Stomach (tissue), 9 donors: Measurements from ENCODE around the gene CPLANE1. TPM values are rescaled to one million over a fixed set of nuclear protein-coding genes. Genes with fewer than 3 reads are reported as not detected.

ENCODE experiments used
- DNase-seq, 2 donors: peaks; one replicate each; pipeline versions ENCODE4 v3.0.0 to v3.0.0-alpha.2; 2013 to 2019
- H3K27ac ChIP-seq, 5 donors: fragments of 200-600 bp in 4 of 5; sonication (generic) in 4 of 5; one replicate each; pipeline ENCODE4 v1.5.1; 2013 to 2019; ENCODE audit warnings: mild to moderate bottlenecking in 1 of 5, moderate library complexity in 1 of 5
- H3K27me3 ChIP-seq, 3 donors: fragments of 200-600 bp; sonication (generic); one replicate each; pipeline ENCODE4 v1.5.1; 2017 to 2019; ENCODE audit warnings: mixed run types in 1 of 3
- H3K36me3 ChIP-seq, 4 donors: fragments of 200-600 bp; sonication (generic); 1 replicate in 3 of 4; 2 replicates in 1 of 4; pipeline ENCODE4 v1.5.1; 2016 to 2019
- H3K4me1 ChIP-seq, 4 donors: fragments of 200-600 bp; sonication (generic); one replicate each; pipeline ENCODE4 v1.5.1; 2016 to 2019
- H3K4me3 ChIP-seq, 4 donors: fragments of 200-600 bp; sonication (generic) in 3 of 4; one replicate each; pipeline ENCODE4 v1.5.1; 2016 to 2019; ENCODE audit warnings: mild to moderate bottlenecking in 1 of 4
- H3K9me3 ChIP-seq, 4 donors: fragments of 200-600 bp; sonication (generic); one replicate each; pipeline ENCODE4 v1.5.1; 2016 to 2019
- CTCF ChIP-seq, 7 experiments: fragments of 450-650 bp in 4 of 7; fragments of 200-600 bp in 3 of 7; sonication (generic) in 3 of 7; IDR thresholded peaks; one replicate each; pipeline ENCODE4 v1.5.1; 2016 to 2019; ENCODE audit warnings: antibody characterized with exemption in 7 of 7, control low read depth in 2 of 7, mild to moderate bottlenecking in 1 of 7
- EP300 ChIP-seq: sonication (generic); formaldehyde crosslinking; IDR thresholded peaks from one replicate; pipeline ENCODE4 v1.6.1; 2017; ENCODE audit warnings: antibody characterized with exemption
- POLR2A ChIP-seq, 4 donors: fragments of 450-650 bp; IDR thresholded peaks; one replicate each; pipeline ENCODE4 v1.6.1; 2016; ENCODE audit warnings: antibody characterized with exemption in 4 of 4, control low read depth in 2 of 4, mild to moderate bottlenecking in 1 of 4, moderate library complexity in 1 of 4
- POLR2AphosphoS5 ChIP-seq, 3 donors: sonication (generic); formaldehyde crosslinking; IDR thresholded peaks; one replicate each; pipeline ENCODE4 v1.6.1; 2016; ENCODE audit warnings: antibody characterized with exemption in 3 of 3
- WGBS, 5 donors: extraction: QIAGEN DNeasy Blood & Tissue Kit in 3 of 5; methylation state at CpG; one replicate each; pipeline versions ENCODE4 v1.1.5 to v1.1.7; 2013 to 2018; 5-methylcytosine and 5-hydroxymethylcytosine counted together
- intact Hi-C: fragments of 100-400 bp; cut with DNase I; formaldehyde crosslinking; loops from one replicate; pipeline ENCODE4 v1.15.1; 2023; ENCODE audit warnings: low total_unique reads
- polyA plus RNA-seq, 3 donors: library from polyadenylated mRNA; stranded (reverse); fragments of 200-250 nt; gene quantifications; one replicate each; pipeline ENCODE4 v1.2.3, GENCODE V29; 2013
- small RNA-seq, 4 donors: library from RNA; depleted of rRNA; stranded (forward); fragments of <200 nt; gene quantifications; one replicate each; pipeline ENCODE3, GENCODE V24; 2016
- total RNA-seq, 5 donors: library from RNA; depleted of rRNA; stranded (reverse); fragments of >200 nt; gene quantifications; one replicate each; pipeline versions ENCODE4 v1.1.0 to v1.2.3, GENCODE V29; 2014 to 2016
- donor health status: healthy with polysubstance abuse.
- donor health status: Bipolar disorder and iron deficiency.
- donor health status: healthy.

The CPLANE1 gene
- total and polyA plus RNA-seq, 8 donors: 1.2 to 53.2 (median 13.3) TPM

DNA sequence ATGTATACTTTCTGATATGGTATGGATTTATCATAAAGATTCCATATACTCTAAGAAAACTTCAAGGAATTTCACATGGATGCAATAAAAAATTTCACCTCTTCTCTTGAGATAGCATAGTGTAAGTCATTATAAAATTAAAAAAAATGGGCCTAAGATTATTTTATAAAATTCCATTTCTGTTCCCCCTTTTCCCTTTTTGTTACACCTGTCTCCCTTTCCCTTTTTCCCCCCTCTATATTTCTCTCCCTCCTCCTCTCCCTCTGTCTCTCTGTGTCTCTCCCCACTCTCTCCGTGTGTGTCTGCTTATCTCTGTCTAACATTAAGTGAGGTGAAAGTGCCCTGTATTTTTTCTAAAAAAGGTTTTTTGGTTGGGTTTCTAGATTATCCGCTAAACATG is 192.4 kb downstream of the CPLANE1 start:
- no peak for DNase-seq
- WGBS, 5 donors: 76 to 85% (median 79%) methylated on average over 2 of the region's 2 CpGs
- TF ChIP-seq POLR2A (IDR thresholded peaks at IDR 0.05) (no peak), CTCF (IDR thresholded peaks at IDR 0.05) (no peak), EP300 (no peak), POLR2AphosphoS5 (IDR thresholded peaks at IDR 0.05) (no peak)
- Histone ChIP-seq H3K27ac (no peak overlapping the region), H3K9me3 (no peaks in the 10 kb centered on the region), H3K4me1 (no peaks in the 10 kb centered on the region), H3K27me3 (no peaks in the 10 kb centered on the region), H3K4me3 (no peak overlapping the region), H3K36me3 (peaks cover 51 to 91% (median 86%) of the 10 kb centered on the region in 4 donors)
- intact Hi-C loops: no loop called here

Small RNAs within 50 kb of the gene (small RNA-seq; reads per million reads assigned to genes)
- 0 reads per million in 4 donors for gene C8orf59P2

Other genes starting within 250 kb of the CPLANE1 start
- gene NUP155, start 121.7 kb upstream of the CPLANE1 start, total RNA-seq: 10 to 100 TPM in 3 of 5 donors, 1 to 10 TPM in 2; 4.1 to 60.8 (median 26.6) TPM
- gene NUP155, start 121.7 kb upstream of the CPLANE1 start, polyA plus RNA-seq: 1 to 10 TPM; 2.1 to 2.8 (median 2.7) TPM
- 100 to 1,000 TPM in 1 of 5 donors, 10 to 100 TPM in 4; 27.2 to 131 (median 49.0) TPM for gene WDR70, start 129.9 kb upstream of the CPLANE1 start, total RNA-seq
- gene WDR70, start 129.9 kb upstream of the CPLANE1 start, polyA plus RNA-seq: 10 to 100 TPM; 13.0 to 23.5 (median 20.7) TPM